Nucleus accumbens (tissue), 56 donors: ENCODE data around the gene CTBP2.

Experiments
- DNase-seq, 56 donors: peaks; one replicate each; lab custom pipeline; 2025; lab: John Stamatoyannopoulos, UW

CTBP2 gene

DNA sequence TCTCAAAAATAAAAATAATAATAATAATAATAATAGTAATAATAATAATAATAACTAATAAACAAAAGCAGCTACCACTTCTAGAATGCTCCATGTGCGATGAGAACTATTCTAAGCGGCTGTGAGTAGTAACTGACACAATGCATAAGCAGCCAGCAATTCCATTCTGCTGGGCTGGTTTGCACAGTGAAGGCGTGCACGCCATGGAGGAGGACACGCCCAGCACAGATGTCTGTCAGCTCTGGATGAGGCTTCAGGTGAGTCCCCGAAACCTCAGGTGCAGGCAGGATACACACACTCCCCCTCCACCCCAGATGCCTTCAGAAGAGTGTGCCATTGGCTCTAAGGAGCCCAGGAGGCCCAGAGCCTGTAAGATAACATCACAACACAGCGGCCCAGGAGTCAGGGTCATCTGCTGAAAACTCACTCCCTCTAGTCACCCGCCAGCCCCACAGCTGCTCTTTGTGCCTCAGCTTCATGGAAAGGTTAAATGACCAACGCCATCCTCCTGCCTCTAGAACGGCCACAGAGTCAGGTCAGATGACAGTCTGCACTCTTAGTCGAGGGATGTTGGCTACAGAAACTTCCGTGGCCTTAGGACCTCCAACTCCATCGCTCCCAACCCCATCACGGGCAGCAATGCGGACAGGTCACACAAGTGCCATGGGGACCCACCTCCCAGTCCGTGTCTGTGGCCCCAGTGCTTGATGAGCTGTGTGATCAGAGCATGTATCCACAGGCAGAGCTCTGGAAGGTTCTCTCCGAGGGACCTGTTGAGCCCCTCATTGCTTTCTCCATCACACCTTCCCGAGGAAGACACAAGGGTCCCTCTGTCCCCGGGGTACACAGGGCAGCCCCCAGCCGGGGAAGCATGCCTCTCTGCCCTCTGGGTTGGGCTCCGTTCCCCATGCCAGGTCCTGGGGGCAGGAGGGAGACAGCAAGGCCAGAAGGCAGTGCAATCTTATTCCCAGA is 103.9 kb downstream of the CTBP2 start:
- DNase-seq, result peak in 2 of 56 donors; percentile 20 to 55

DNA sequence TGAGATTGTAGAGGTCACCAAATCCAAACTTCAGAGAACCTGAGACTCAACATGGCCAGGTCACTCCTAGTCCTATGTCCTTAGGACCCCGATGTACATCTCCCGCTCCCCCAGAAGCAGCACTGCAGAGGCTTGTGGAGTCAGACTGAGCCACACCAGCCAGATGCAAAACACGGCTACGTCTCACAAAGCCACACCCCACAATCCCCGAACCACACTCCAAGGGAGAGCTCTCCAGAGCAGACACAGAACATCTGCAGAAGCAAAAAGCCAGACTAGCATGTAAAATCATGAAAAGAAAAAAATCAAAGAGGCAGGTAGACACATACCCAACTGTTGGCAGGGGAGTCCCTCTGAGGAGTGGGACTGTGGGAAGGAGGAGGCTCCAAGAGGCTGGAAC is 104.9 kb downstream of the CTBP2 start:
- DNase-seq, result no peak

DNA sequence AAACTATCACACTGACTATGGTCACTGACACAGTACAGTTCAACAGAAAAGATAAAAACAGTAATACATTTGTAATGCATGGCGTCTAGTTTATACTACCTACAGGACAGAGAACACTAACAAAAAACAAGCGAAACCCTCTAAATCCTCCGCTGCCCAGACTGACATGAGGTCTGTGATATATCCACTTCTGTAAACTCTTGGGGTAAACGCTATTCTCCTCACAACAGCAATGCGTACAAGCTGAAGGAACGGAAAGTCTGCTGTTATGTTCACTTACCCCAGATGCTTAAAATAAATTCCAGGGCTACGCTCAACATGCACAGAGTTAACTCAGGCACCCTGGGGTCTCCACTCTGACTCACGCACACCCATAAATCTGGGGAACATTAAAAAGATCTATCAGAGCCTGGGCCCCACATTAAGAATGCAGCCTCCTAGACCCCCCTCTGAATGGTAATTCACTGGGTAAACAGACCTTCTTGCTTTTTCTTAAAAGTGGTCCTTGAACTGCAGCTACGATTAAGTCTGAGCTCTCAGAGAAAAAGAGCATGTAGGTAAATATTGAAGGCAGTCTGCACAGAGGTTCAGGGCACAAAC is 105.6 kb downstream of the CTBP2 start:
- no peak for DNase-seq

DNA sequence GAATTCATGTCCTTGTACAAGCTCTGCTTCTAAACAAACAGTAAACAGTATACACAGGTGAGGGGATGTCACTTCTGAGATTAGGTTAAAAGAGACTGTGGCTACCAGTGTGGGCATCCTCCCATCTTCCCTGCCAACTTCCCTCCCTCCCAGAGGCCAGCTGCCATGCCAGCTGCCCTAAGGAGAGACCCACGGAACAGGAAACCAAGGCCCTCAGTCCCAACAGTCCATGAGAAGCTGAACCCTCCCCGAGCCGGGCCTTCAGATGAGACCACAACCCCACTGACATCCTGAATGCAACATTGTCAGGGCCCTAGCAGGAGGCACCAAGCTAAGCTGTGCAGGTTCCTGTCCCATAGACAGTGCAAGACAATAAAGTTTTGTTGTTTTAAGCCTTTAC is 106.1 kb downstream of the CTBP2 start:
- DNase-seq, result no peak

DNA sequence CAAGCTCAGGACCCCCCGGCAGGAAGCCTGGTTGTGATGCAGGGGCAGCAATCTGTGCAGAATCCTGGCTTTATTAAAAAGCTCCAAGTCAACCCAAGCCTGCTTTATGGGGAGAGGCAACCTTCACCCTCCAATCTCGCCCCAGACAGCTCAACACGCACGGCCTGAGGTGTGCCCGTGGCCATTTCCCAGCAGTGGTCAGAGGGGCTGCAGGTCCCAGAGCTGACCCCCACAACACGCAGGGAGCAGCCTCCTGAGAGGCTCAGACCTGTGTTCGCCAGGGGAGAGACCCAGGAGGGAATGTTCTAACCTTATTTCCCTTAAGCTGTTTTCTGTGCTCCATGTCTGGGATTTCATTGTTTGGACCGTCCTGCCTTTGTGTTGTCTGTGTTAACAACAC is 108.2 kb downstream of the CTBP2 start:
- no peak for DNase-seq

DNA sequence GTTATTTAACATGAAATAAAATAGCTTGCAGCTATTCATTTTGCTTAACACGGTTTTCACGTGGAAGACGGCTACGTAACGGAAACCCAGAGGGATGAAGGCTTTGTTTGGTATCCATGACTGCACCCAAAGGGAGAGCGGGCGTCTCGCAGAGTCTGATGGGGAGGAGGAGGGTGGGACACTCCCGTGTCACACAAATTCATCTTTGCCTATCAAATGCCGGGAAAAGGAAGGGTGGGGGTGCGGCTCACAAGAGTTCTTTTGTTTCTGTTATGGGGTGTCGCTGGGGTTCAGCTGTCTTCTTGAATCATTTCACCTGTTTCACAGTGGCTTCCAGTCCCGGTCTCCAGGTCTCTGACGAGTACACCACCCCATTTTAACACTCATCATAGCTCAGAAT is 110.0 kb downstream of the CTBP2 start:
- DNase-seq, result peak in 6 of 56 donors; percentile 13 to 31 (median 20)

DNA sequence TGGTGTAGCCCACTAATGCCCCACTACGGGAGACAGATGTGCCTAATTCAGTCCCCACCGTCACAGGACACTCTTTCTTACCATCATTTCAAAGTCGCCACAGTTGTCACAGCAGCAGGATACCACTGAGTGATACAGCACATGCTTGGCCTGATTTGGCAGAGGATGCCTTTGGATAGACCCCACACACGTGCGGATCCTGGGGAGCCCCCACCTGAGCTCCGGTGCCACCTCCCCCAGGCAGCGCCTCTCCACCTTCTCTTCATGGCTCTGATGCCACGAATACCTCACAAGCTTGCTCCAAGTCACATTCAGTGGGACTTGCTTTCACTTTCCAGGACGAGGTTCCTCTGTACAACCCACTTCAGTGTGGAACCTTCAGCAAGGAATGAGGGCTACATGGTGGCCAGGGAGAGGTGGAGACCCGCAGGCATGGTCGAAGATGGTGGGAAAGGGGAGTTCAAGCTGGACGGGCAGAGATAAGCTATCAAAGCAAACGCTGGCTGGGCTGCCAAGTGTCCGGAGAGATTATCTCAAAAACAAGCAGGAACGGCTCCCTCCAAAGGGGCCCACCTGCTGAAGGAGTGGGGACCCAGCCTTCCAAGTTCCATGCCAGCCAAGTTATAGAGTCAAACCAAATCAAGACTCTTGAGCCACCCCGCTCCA is 111.0 kb downstream of the CTBP2 start:
- no peak for DNase-seq

DNA sequence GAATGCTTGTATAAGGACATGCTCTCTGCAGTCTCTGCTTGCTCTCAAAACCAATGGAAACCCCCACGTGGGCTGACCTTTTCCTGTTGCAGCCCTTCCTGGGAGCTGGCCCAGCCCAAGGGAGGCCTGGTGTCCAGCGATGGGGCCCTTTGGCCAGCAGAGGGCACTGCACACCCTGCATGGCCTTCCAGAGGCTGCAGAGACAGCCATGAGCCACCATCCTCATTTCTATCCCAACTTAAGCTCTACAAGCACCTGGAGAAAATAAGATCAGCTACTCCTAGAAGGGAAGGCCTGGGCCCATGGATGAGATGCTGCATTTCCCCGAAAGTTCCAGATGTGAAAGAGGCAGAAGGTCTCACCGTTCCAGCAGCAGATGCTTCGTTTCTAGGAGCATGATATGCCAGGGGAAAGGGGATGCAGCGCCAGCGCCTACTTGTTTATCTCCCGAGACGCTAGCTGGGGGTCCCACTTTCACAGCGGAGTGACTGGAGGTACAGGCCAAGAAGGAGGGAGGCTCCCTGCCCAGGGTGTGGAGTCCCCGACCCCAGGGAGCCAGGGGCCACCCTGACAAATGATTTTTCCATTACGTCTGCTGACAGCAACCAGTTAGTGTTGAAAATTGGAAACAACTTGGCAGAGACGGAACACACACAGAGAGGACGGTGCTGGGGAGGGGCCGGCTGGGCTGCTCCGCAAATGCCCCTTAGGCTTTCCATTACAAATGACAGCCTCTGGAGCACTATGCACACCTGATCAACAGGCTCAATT is 112.1 kb downstream of the CTBP2 start:
- peak in 53 of 56 donors; percentile 15 to 90 (median 69) for DNase-seq

DNA sequence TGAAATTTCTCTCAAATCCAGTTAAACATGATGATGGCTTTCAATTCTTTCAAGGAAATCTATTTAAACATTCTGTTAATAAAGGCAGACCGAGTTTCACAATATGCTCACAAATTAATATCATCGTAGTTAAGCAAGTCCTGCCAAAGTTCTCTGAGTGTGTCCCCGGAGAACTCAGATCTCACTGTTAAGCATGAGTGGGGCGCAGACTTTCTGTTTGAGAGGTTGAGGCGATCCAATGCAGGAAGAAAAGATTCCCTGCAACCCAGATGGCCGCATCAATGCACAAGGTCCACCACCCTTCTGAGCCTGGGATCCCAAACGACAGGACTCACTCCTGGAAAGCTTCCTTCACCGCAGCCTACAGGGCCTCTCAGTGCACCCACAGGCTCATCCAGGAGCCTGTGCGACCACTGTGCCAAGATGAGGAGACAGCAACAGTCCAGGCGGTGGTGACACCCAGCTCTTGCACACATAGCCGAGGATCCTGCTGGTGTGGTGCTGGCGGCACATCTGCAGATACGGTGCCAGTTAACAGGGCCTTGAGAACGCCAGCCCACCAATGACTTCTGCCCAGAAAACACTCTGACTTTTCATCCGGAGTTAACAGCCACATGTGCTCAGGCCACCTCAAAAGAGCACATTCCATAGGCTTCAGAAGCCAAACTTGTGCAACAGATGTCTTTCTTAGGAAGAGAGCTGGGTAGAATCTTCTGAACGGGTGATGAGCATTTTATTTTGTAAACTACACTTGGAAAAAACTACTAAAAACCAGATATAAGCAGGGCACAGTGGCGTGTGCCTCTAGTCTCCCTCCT is 116.3 kb downstream of the CTBP2 start:
- DNase-seq, result no peak

DNA sequence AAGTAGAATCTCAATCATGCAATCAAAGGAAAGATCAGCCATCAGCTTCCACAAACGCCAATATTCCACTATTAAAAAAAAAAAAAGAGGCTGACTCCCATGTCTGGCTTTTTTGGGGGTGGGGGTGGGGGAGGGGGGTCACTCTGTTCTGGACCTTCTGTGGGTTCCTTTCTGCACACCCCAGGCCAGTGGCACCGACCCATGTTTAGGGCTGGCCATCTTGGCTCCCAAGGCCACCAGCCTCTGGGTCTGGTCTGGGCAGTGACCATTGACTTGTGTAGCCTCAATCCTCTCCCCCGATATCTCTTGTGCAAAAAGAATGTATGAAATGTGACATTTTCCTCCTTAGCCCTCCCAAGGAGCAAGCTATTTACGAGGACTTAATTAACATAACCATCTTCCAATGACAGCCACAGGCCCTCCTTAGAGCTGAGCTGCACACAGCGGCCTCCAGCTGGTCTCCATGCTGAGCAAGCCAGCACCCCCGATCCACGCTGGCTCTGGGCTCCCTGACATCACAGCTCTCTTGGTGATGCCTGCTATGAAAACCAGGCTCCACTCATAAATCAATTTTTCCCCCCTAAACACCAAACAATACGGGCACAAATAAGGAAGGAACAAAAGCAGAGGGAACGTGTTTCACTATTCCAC is 118.4 kb downstream of the CTBP2 start:
- no peak for DNase-seq

DNA sequence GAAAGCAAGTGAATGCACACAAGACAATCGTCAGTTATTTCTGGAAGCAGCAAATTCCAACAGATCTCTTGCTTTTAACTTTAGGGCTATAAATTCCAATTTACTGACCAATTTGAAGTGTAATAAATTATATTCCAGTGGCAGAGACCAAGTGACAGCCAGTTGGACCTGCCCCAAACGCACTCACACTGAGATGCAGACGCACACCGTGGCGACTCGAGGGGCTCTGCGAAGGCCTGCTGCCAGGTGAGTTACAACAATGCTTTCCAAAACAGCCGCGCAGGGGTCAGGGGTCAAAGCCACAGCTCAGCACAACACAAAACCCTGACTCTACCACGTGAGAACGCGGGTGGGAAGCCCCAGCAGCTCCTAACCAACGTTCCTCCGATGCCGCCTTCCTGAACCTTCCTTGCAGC is 121.0 kb downstream of the CTBP2 start:
- no peak for DNase-seq

DNA sequence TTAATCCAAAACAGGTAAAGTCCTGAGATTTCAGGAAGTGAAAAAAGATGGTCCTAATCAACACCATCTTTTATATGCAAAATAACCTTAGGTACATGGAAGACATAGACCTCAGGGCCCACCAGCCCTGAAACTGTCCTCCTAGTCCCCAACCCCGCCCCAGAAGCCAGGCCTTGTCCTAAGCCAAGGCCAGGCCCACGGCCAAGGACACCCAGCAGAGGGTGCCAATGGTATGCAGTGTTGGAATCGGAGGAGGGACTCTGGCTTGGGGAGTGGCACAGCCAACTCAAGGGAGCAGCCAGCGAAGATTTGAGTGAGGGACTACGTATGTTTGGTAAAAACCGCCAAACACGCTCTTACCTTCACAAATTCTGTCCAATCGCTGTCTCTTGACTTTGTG is 121.7 kb downstream of the CTBP2 start:
- DNase-seq, result peak in 32 of 56 donors; percentile 13 to 77 (median 42)

DNA sequence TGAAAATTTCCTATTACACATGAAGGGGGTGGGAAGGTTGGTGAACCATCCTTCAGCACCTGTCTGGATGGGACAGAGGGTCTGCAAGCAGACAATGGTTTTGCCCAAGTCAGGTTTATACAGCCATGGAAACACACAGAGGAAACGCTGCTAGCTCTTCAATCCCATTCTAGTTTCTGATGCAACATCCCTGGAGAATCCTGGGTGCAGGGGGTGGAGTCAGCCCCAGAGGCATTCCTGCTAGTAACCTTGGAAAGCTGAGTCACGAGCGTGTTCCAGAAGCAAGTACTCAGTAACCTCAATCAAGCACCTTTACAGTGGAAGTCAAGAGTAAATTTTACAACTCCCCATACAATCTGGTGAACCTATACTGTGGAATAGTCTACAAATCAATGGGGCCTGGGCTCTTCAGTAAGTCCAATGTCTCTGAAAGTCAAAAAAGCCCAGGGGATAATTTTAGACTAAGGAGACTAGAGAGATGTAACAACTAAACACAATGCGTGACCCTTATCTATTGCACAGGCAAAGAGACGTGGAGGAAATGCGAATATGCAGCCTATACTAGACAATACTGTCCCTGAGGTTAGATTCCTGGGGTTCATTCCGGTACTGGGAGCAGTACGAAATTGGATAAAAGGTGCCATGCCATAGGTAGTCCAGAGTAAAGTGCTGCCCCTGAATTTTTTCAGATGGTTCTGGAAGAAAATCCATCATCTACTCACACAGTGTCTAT is 123.1 kb downstream of the CTBP2 start:
- peak in 2 of 56 donors; percentile 7 to 25 for DNase-seq

DNA sequence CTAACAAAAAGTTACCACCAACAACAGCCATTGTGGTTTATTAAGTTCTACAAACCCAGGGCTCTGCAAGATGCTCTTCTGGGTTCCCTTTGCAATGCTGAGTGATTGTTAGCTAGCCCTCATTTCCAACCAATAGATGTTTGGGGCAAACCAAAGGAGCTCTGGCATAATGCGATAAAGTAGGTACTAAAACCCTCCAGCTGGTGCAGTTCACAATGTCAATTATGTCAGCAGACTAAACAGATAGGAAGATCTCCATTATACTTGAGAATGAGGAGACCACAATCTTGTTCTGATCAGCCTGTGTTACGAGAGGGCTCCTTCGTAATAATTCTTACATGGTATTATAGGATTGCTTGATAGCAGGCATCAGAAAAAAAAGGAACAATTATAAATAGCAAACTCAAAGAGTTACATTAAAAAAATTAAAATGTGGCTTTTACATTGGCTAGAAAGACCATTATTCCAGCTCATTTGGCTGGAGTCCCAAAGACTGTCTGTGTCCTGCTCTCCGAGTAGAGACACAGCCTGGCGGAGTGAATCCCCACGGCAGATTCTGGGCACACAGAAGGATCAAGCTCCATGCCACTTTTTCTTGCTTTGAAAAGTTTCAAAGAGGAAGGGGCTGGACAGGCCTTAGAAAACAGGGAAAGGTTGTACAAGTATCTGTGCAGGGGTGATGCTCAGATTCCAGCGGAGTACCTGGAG is 124.6 kb downstream of the CTBP2 start:
- peak in 7 of 56 donors; percentile 11 to 34 (median 17) for DNase-seq

DNA sequence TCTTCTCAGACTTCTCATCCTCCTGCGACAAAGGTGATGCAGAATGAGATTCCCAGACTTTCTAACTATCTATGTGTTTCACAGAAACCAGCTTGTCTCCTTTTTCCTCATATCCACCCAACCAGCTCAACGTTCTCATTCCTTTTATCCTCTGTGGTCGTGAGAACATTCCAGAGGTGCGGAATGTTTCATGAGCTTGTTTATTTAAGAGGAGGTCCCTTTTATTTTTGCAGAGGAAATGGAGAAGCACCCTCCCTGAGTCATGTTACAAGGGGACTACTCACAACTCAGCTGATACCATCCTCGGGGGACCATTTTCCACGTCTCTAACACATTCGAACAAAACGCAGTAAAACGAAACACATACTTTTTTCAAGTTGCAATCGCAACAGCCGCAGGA is 125.2 kb downstream of the CTBP2 start:
- DNase-seq, result no peak

DNA sequence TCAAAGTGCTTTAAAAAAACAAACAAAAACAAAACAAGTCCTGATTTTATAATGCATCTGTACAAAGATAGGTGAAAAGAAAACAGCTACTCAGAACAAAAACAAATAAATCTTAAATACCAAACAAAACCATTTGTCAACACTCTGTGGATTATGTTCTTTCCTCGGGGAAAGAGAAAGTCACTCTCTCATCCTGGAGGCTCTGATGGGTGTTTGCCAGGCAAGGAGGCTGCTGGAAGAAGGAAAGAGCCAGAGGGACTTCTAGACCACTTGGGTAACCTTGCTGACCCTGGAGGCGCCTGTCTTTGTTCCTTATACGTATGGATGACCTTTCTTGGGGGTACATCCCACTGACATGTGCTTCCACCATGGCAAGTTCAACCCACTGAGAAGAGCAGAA is 125.7 kb downstream of the CTBP2 start:
- no peak for DNase-seq

DNA sequence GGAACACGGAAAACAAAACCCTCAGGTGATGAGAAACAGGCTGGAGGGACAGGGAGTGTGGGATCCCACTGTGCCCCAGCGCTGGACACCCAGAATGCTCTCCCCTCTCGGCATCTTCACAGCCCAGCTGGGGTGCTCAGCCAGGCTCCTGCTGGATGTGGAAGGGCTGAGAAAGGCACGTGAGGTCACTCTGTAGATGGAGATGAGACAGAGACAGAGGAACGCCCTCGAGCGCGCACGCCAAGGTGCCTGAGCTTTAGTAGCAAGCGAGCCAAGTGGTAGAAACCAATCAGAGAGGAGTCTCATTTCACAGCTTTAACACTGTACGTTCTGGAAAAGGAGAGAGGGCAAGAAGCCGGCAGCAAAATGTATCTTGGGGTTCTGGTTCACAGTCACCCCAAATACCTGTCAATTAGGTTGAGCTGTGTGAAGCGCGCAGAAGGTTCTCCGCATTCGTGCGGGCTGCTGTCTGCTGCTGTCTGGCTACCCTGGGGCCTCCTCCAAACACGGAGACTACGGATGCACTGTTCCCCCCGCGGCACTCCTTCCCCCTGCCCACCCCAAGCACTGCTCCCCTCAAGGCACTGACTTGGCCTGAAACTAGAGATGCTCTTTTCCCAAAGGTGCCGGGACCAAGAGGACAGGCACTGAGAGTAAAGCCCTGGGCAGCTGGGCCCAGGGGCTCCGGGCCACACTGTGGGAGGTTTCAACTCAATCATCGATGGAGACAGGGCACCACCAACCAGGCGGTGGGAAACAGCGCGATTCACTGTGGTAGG is 127.0 kb downstream of the CTBP2 start:
- no peak for DNase-seq
